Lower leg skin (tissue), 4 donors: ENCODE data around the gene DFFB. TPM values are rescaled to one million over a fixed set of nuclear protein-coding genes. Genes with fewer than 3 reads are reported as not detected.

Source experiments
- DNase-seq, 2 donors: peaks; one replicate each; pipeline ENCODE4 v3.0.0-alpha.2; 2019; ENCODE audit warnings: low spot score in 2 of 2
- H3K4me3 ChIP-seq: fragments of 200-600 bp; sonication (generic); 2 replicates; pipeline ENCODE4 v1.5.1; 2017; ENCODE audit warnings: mild to moderate bottlenecking, low read depth; ENCODE audit not compliant: poor library complexity, severe bottlenecking
- POLR2A ChIP-seq, 2 donors: fragments of 450-650 bp; IDR thresholded peaks; one replicate each; pipeline ENCODE4 v1.6.1; 2016 to 2017; ENCODE audit warnings: antibody characterized with exemption in 2 of 2, mild to moderate bottlenecking in 1 of 2, moderate library complexity in 1 of 2
- WGBS, 2 donors: methylation state at CpG; one replicate each; pipeline ENCODE4 v1.1.5; 2018; 5-methylcytosine and 5-hydroxymethylcytosine counted together
- intact Hi-C: fragments of 100-400 bp; cut with DNase I; formaldehyde crosslinking; loops from one replicate; pipeline ENCODE4 v1.15.0; 2023; ENCODE audit warnings: low total_unique reads
- total RNA-seq, 4 donors: library from RNA; depleted of rRNA; stranded (reverse); fragments of >200 nt; gene quantifications; one replicate each; pipeline ENCODE4 v1.1.0, GENCODE V29; 2016
- TF ChIP-seq, protein P1 (sequence below), 3 donors: fragments of 450-650 bp; IDR thresholded peaks; one replicate each; pipeline ENCODE4 v1.5.1; 2016; ENCODE audit warnings: antibody characterized with exemption in 3 of 3, mild to moderate bottlenecking in 3 of 3, moderate library complexity in 2 of 3

Gene DFFB
- total RNA-seq, 4 donors from 2014 or later, result 3.0 to 10.3 (median 6.8) TPM

DNA sequence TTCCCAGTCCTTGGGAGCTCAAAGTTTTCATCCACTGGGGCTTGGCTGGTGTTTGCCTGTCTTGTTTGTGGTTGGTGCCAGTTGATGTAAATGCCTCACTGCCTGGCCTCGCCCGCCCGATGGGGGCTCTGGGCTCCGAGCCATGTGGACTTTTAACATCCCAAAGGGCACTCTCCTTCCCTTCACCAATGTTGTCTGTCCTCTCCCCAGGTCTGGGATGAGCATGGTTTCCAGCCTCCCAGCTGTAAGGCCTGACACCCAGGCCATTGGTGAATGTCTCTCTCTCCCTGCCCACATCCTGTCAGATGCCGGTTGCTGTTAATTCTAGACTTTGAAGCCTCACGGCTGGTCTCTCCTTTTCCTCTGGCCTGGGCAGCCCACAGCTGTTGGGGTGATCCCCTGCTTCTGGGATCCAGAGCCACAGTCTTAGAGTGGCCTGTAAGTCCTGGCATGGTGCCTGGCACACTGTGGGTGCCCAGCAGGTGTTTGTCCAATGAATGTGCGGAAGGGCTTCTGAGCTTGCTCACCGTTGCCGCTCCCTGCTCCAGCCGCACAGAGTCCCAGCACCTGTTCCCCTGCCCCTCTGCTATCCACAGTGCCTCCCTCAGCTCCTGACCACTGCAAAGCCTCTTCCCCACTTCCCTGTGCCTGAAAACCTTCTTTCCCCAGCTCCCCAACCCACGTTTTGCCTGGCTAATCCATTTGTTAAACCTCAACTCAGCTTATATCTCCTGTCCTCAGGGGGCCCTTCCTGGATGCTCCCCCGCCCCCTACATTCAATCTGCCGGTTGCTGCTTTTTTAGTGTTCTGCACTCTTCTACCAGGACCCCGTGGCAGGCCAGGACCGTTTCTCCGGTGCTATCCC is 46.1 kb downstream of the DFFB start:
- intact Hi-C loops, result no loop called here
- DNase-seq, result no peak
- 69 to 81% methylated on average over 16 of the region's 16 CpGs for WGBS, 2 donors
- no peak for TF ChIP-seq POLR2A (IDR thresholded peaks at IDR 0.05)
- TF ChIP-seq, protein P1, sequence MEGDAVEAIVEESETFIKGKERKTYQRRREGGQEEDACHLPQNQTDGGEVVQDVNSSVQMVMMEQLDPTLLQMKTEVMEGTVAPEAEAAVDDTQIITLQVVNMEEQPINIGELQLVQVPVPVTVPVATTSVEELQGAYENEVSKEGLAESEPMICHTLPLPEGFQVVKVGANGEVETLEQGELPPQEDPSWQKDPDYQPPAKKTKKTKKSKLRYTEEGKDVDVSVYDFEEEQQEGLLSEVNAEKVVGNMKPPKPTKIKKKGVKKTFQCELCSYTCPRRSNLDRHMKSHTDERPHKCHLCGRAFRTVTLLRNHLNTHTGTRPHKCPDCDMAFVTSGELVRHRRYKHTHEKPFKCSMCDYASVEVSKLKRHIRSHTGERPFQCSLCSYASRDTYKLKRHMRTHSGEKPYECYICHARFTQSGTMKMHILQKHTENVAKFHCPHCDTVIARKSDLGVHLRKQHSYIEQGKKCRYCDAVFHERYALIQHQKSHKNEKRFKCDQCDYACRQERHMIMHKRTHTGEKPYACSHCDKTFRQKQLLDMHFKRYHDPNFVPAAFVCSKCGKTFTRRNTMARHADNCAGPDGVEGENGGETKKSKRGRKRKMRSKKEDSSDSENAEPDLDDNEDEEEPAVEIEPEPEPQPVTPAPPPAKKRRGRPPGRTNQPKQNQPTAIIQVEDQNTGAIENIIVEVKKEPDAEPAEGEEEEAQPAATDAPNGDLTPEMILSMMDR (IDR thresholded peaks at IDR 0.05), result no peak
- no peak overlapping the region for H3K4me3 ChIP-seq

DNA sequence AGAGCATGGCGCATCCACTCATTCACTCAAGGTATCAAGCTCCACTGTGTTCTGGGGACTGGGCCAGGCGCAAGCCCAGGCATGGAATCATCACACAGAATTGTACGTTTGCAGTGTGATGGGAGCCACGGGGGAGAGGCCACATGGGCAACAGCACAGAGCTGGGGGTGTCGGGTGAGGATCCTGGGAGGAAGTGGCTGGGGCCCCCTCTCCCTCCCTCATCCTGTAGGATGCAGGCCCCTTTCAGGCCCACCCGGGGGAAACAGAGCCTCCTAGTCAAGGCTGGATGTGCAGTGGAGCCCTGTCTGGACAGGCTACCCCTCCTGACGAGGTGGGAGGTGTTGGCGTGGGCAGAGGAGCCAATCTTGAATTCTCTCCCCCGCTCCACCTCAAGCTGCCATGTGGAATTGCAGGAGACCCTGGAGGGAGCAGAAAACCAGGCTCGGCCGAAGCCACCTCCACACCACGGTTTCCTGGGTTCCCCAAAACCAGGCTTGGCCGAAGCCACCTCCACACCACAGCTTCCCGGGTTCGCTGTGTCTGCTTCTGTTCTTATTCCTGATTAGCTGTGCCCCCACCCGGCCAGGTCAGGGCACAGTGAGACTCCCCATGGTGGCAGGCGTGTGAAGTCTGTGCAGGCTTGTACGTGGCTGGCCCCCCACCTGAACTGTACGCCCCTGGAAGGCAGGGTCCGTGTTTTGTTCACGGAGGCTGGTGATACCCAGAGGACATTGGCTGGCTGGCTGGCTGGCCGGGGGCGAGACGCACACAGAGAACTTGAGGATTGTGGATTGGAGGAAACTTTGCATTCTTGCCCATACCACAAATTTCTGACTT is 46.9 kb downstream of the DFFB start:
- intact Hi-C loops, result no loop called here
- DNase-seq, result no peak
- H3K4me3 ChIP-seq, result no peak overlapping the region
- WGBS, 2 donors, result 80 to 84% methylated on average over 23 to 24 of the region's 24 CpGs
- TF ChIP-seq POLR2A (IDR thresholded peaks at IDR 0.05), result no peak
- TF ChIP-seq, protein P1 (IDR thresholded peaks at IDR 0.05), result no peak

DNA sequence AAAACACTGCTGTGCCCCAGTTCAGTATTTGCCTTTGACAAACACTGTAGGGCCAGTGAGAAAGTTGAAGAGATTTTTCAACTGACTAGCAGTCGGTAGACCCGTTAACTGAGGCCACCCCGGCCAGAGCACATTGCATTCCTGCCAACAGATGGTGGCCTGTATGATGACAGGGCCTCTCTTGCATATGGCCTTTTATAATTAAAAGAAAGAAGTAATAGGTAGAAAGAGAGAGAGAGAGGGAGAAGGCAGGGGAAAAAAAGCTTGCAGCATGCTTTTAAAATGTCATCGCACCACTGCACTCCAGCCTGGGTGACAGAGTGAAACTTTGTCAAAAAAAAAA is 47.5 kb downstream of the DFFB start:
- H3K4me3 ChIP-seq, result no peak overlapping the region
- TF ChIP-seq POLR2A (IDR thresholded peaks at IDR 0.05), result no peak
- TF ChIP-seq, protein P1 (IDR thresholded peaks at IDR 0.05), result no peak
- intact Hi-C loops, result no loop called here
- 79 to 88% methylated on average over 4 of the region's 4 CpGs for WGBS, 2 donors
- DNase-seq, result no peak

DNA sequence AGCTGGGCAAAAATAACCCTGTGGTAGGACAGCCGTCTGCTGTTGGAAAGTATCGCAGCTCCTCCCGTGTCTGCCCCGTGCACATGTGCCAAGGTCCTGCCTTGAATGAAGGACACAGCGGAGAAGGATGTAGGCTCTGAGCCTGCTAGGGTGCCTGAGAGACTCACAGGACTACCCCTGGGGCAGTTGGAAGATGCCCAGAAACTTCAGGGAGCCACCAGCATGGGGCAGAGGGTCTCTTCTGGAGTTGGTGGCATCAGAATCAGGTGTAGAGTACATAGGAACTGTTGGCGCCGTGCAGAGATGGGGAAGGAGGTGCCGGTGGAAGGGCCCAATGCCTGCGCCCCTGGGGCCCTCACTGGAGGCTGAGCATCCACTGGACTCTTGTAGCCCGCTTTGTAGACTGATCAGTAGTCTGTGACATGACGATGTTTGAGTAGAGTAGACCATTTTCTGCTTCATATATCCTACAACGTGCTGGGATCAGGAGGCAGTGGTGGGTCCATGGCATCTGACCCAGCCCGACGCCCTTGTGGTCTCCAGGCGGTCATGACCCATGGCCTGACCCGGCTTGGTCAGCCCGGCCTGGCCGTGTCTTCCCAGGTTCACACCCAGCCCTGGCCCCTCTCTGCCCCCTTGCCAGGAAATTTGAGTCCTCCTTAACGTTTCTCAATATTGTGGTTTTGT is 48.1 kb downstream of the DFFB start:
- H3K4me3 ChIP-seq, result no peak overlapping the region
- DNase-seq, result no peak
- intact Hi-C loops, result no loop called here
- 89 to 92% methylated on average over 19 of the region's 19 CpGs for WGBS, 2 donors
- TF ChIP-seq, protein P1 (IDR thresholded peaks at IDR 0.05), result no peak
- TF ChIP-seq POLR2A (IDR thresholded peaks at IDR 0.05), result no peak

DNA sequence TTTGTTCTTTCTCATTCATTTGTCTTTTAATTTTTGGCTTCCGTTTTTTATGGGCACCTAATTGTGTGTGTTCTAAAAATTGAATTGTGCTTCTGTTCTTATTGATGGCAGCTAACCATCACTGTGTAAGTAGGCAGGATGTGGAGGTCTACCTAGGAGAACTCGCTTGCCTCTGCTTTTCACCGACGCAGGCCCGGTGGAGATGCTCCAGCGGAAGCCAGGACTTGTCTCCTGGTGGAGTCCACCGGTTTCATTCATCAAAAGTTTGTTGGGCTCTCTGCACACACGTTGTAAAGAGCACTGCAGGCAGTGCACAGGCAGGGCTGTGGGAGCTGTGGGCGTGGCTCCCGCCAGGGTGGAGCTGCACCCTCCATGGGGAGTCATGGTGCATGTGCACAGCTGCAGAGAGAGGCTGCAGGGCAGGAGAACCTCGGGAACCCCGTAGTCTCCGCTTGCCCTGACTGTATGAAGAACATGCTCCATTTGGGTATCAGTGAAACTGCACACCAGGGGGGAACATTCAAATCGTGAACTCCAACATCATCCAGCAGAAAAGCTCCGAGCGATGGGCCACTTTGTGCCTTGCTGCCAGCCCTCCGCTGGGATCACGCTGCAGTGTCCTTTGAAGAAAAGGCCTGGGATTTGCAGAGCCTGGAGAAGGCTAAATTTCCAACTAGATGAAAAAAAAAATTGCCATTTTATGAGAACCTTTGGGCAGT is 48.8 kb downstream of the DFFB start:
- intact Hi-C loops, result no loop called here
- no peak overlapping the region for H3K4me3 ChIP-seq
- TF ChIP-seq POLR2A (IDR thresholded peaks at IDR 0.05), result no peak
- TF ChIP-seq, protein P1 (IDR thresholded peaks at IDR 0.05), result no peak
- WGBS, 2 donors, result 71 to 78% methylated on average over 18 of the region's 18 CpGs
- DNase-seq, result no peak
